GM12878 (cell line): ENCODE data around the gene PHLDB3. TPM values are rescaled to one million over a fixed set of nuclear protein-coding genes. Genes with fewer than 3 reads are reported as not detected.
"Not testable (repeated sequence)": the region's sequence is repeated elsewhere in the genome, so short reads cannot be mapped to it uniquely, and the experiment has no call there.

Source experiments
- ATAC-seq: fragments of 200-7000 bp; cut with Tn5 transposase; 3 replicates; pipeline ENCODE4 v1.9.1; 2020; ENCODE audit warnings: mild to moderate bottlenecking, moderate library complexity
- BruUV-seq: library from RNA; stranded (reverse); fragments of 400-500 nt; replicated peaks from 2 replicates; lab custom pipeline; 2021; lab: Mats Ljungman, UMichigan
- CTCF ChIA-PET: fragments of 300-600 bp; sonication (Branson Sonifier 250); formaldehyde crosslinking; extraction: SDS; loops from one replicate; lab custom pipeline; 2021; ENCODE audit warnings: inconsistent platforms; lab: Yijun Ruan, JAX
- POLR2A ChIA-PET: fragments of 350-600 bp; formaldehyde crosslinking; extraction: SDS; loops from one replicate; lab custom pipeline; 2021; ENCODE audit warnings: inconsistent platforms; lab: Charles Lee
- RAD21 ChIA-PET: fragments of 300-600 bp; sonication (Branson Sonifier 250); formaldehyde crosslinking; loops from one replicate; lab custom pipeline; 2023; ENCODE audit warnings: antibody characterized with exemption; ENCODE audit not compliant: unreplicated experiment; lab: Charles Lee
- SMC1A ChIA-PET: fragments of 300-600 bp; sonication (Branson Sonifier 250); formaldehyde crosslinking; loops from one replicate; lab custom pipeline; 2023; ENCODE audit not compliant: unreplicated experiment, uncharacterized antibody; lab: Charles Lee
- DNase-seq: peaks from one replicate; pipeline ENCODE4 v3.0.0-alpha.2; 2011; ENCODE audit warnings: low read depth, low spot score
- FAIRE-seq: peaks from 3 replicates; lab custom pipeline; 2011; peaks lifted over from hg19 to GRCh38; lab: Jason Lieb, UNC
- H2AFZ ChIP-seq: 2 replicates; pipeline ENCODE4 v1.6.0; 2011; ENCODE audit warnings: low read depth, low read length, control low read depth; ENCODE audit not compliant: control insufficient read depth
- H3K27ac ChIP-seq: 2 replicates; pipeline ENCODE4 v1.5.1; 2011; ENCODE audit warnings: control low read depth; ENCODE audit not compliant: control insufficient read depth, insufficient read depth
- H3K27me3 ChIP-seq, 2 experiments: replicated peaks in 1 of 2; 2 replicates each; pipeline versions ENCODE4 v1.6.0 to v1.6.1; 2011; ENCODE audit warnings: low read length in 1 of 2; ENCODE audit not compliant: control insufficient read depth in 2 of 2, insufficient read depth in 2 of 2
- H3K36me3 ChIP-seq, 2 experiments: 2 replicates each; pipeline ENCODE4 v1.5.1; 2011; ENCODE audit warnings: low read length in 1 of 2; ENCODE audit not compliant: control insufficient read depth in 2 of 2, insufficient read depth in 2 of 2
- H3K4me1 ChIP-seq: 2 replicates; pipeline ENCODE4 v1.6.1; 2011; ENCODE audit warnings: mild to moderate bottlenecking, low read length, moderate library complexity, mixed read lengths; ENCODE audit not compliant: control insufficient read depth, insufficient read depth
- H3K4me2 ChIP-seq: 2 replicates; pipeline ENCODE4 v1.6.0; 2011; ENCODE audit warnings: control low read depth; ENCODE audit not compliant: control insufficient read depth, insufficient read depth
- H3K4me3 ChIP-seq: fragments of 200-600 bp; sonication (generic); 2 replicates; pipeline ENCODE4 v1.5.1; 2016
- H3K79me2 ChIP-seq: 2 replicates; pipeline ENCODE4 v1.6.0; 2011; ENCODE audit warnings: low read length; ENCODE audit not compliant: control insufficient read depth, insufficient read depth
- H3K9ac ChIP-seq: 2 replicates; pipeline ENCODE4 v1.8.0; 2011; ENCODE audit warnings: low read length, control low read depth, mixed read lengths; ENCODE audit not compliant: control insufficient read depth, insufficient read depth
- H3K9me3 ChIP-seq: replicated peaks from 3 replicates; pipeline ENCODE4 v1.5.1; 2011; ENCODE audit warnings: mild to moderate bottlenecking, low read length; ENCODE audit not compliant: control insufficient read depth, insufficient read depth
- H4K20me1 ChIP-seq: 2 replicates; pipeline ENCODE4 v1.6.0; 2011; ENCODE audit not compliant: control insufficient read depth, insufficient read depth
- BRCA1 ChIP-seq: IDR thresholded peaks from 2 replicates; pipeline ENCODE4 v1.6.1; 2011; ENCODE audit warnings: low read depth, low read length, improper control_type of control experiment
- CHD4 ChIP-seq: fragments of 200-600 bp; sonication (generic); IDR thresholded peaks from 2 replicates; pipeline ENCODE4 v1.6.1; 2016; ENCODE audit warnings: mild to moderate bottlenecking
- NBN ChIP-seq: fragments of 450-650 bp; IDR thresholded peaks from 2 replicates; pipeline ENCODE4 v1.6.1; 2016
- NFYA ChIP-seq: IDR thresholded peaks from 2 replicates; pipeline ENCODE4 v1.6.1; 2011; ENCODE audit warnings: low read depth, mild to moderate bottlenecking, low read length, improper control_type of control experiment, borderline replicate concordance
- SREBF2 ChIP-seq: IDR thresholded peaks from 2 replicates; pipeline ENCODE4 v1.6.1; 2012; ENCODE audit warnings: mild to moderate bottlenecking, low read length
- WGBS: methylation state at CpG from one replicate; pipeline ENCODE4 v1.1.6; 2016; ENCODE audit warnings: low lambda C conversion rate; ENCODE audit not compliant: insufficient replicate concordance, insufficient coverage; ENCODE audit errors: missing lambda C conversion rate; 5-methylcytosine and 5-hydroxymethylcytosine counted together
- in situ Hi-C: fragments of 300-500 bp; cut with MboI; formaldehyde crosslinking; loops from 9 replicates; pipeline ENCODE4 v1.14.3; 2018; ENCODE audit warnings: mixed read lengths
- intact Hi-C: fragments of 100-400 bp; cut with micrococcal nuclease; formaldehyde crosslinking; loops from one replicate; pipeline ENCODE4 v1.14.2; 2022; ENCODE audit not compliant: unreplicated experiment
- polyA plus RNA-seq, 11 experiments: library from polyadenylated mRNA; depleted of rRNA in 4 of 11; unstranded in 6 of 11; stranded (reverse) in 5 of 11; fragments of >200 nt; fragmentation: Nextera tagmentation in 4 of 11; fragmentation: Illumina TruSeq in 1 of 11; extraction: Ambion mirVana in 4 of 11; extraction: Trizol in 1 of 11; gene quantifications; 1 replicate in 1 of 11; 2 replicates in 10 of 11; pipeline versions ENCODE4 v1.2.1 to v1.2.3, GENCODE V29; 2011 to 2016; ENCODE audit warnings: inconsistent platforms in 2 of 11, missing spikeins in 2 of 11, low read depth in 1 of 11
- total RNA-seq, 4 experiments: library from RNA; depleted of rRNA in 3 of 4; stranded (reverse); fragments of >200 nt in 3 of 4; fragmentation: Illumina TruSeq in 1 of 4; extraction: Trizol in 1 of 4; gene quantifications; 2 replicates each; pipeline versions ENCODE4 v1.2.1 to v1.2.3, GENCODE V29; 2013 to 2021

Gene PHLDB3
- total and polyA plus RNA-seq, 10 of the 15 experiments (the other 5 are each of a cell fraction or from before 2014, with no cell fraction given): 0.13 to 13.0 (median 5.5) TPM

DNA sequence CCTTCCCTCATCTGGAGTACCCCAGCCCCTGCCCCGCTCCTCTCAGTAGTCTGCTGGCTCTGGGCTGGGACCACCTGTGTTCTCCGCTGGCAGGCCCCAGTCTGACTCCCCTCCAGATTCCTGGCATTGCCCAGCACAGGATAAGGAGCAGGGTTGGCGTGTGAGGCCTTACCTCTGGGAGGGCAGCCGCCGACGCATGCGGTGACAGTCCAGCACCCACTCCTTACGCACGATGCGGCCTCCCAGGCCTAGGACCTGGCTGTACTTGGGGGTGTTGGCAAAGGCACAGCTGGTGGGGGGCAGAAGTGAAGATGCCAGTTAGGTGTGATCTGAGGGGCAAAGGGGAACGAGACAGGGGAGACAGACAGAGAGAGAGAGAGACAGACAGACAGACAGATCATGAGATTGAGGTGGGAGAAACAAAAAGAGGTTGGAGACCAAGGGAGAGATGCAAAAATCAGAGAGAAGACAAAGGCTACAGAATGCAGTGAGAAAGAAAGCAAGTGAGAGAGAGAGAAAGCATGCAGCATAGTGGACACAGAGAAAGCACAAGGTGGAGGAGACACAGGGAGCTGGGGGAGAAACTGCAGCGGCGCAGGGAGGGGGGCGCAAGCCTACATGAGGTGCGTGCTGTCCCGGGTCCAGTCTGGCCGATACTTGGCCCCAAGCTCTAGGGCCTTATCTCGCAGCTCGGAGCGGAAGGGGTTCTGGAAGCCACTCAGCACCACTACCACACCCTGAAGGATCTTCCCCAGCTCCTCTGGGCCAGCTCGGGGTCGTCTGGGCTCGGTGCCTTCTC, 47.1 kb upstream of the PHLDB3 start:
- Histone ChIP-seq H3K4me1 (no peaks in the 10 kb centered on the region), H3K27me3 (no peaks in the 10 kb centered on the region), H3K4me2 (no peak overlapping the region), H3K27ac (no peak overlapping the region), H4K20me1 (no peaks in the 10 kb centered on the region), H3K79me2 (no peaks in the 10 kb centered on the region), H3K9ac (no peak overlapping the region), H3K4me3 (no peak overlapping the region), H2AFZ (no peak overlapping the region), H3K9me3 (no peaks in the 10 kb centered on the region), H3K36me3 (peaks cover 11 to 13% of the 10 kb centered on the region in 2 experiments; a peak in 3 of 4 replicates)
- DNase-seq (no peak), FAIRE-seq (no peak), ATAC-seq (no peak)
- no TSS peak for BruUV-seq
- RAD21 ChIA-PET: no interaction called here
- POLR2A ChIA-PET: no interaction called here
- in situ Hi-C loops: no loop called here
- intact Hi-C loops: no loop called here
- TF ChIP-seq SREBF2 (no peak), NFYA (no peak), NBN (no peak)
- SMC1A ChIA-PET: no interaction called here
- 96% methylated on average over 23 of the region's 23 CpGs for WGBS
- CTCF ChIA-PET: interaction anchor here (6.7 to 10.1 kb wide), 2 partner anchors 20 to 44 kb away, joined by 99 to 169 read pairs; partner anchors contain the start of genes IRGQ, PINLYP, XRCC1 and ZNF576

DNA sequence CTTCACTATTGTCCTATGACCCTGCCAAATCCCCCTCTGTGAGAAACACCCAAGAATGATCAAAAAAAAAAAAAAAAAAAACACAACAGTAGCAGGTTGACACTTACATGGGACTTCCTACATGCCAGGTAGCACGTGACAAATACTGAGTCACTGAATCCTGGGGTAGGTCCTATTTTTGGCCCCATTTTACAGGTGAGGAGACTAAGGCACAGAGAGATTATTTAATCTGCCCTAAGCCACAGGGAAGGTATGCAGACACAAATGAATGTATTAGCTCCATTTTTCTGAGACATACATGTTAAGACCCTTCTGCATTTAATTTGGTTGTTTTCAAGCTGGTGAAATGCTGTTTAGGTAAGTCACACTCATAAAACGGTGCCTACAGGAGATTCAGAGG, 44.2 kb upstream of the PHLDB3 start:
- DNase-seq (no peak), FAIRE-seq (no peak), ATAC-seq (no peak)
- ChIA-PET RAD21 (no interaction called here), CTCF (interaction anchor here (0.6 to 1.5 kb wide), 4 partner anchors 11 to 261 kb away, joined by 3 to 4 read pairs (median 3); no protein-coding TSS in a partner anchor), POLR2A (no interaction called here), SMC1A (no interaction called here)
- BruUV-seq: no TSS peak
- H3K36me3 ChIP-seq: peaks cover 8 to 17% of the 10 kb centered on the region in 2 experiments; a peak in 3 of 4 replicates
- H3K27me3 ChIP-seq: no peaks in the 10 kb centered on the region
- no peak overlapping the region for H3K4me3 ChIP-seq
- no peak overlapping the region for H3K27ac ChIP-seq
- no peaks in the 10 kb centered on the region for H4K20me1 ChIP-seq
- WGBS: 54% methylated on average over 2 of the region's 2 CpGs
- H3K9ac ChIP-seq: no peak overlapping the region
- in situ Hi-C loops: no loop called here
- H3K4me1 ChIP-seq: no peaks in the 10 kb centered on the region
- intact Hi-C loops: no loop called here
- H3K79me2 ChIP-seq: no peaks in the 10 kb centered on the region
- no peak overlapping the region for H3K4me2 ChIP-seq
- H3K9me3 ChIP-seq: no peaks in the 10 kb centered on the region
- TF ChIP-seq CHD4 (no peak), BRCA1 (no peak)
- H2AFZ ChIP-seq: no peak overlapping the region

DNA sequence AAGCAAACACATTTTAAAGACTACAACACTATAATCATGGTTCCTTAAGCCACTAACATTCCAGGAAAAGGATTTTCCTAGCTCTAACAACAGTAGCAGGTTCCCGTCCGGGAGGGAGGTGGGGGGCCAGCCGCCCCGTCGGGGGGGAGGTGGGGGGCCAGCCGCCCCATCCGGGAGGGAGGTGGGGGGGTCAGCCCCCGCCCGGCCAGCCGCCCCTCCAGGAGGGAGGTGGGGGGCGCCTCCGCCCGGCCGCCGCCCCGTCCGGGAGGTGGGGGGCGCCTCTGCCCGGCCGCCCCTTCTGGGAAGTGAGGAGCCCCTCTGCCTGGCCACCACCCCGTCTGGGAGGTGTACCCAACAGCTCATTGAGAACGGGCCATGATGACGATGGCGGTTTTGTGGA, 43.4 kb upstream of the PHLDB3 start:
- CTCF ChIA-PET, H3K4me2 ChIP-seq, H3K4me1 ChIP-seq, DNase-seq, in situ Hi-C loops, BruUV-seq, H3K4me3 ChIP-seq, H2AFZ ChIP-seq, H4K20me1 ChIP-seq, ATAC-seq, H3K27ac ChIP-seq, RAD21 ChIA-PET, H3K79me2 ChIP-seq, H3K9me3 ChIP-seq, H3K9ac ChIP-seq, FAIRE-seq, intact Hi-C loops, H3K27me3 ChIP-seq, SMC1A ChIA-PET: not testable (repeated sequence)
- H3K36me3 ChIP-seq: peaks cover 12 to 17% of the 10 kb centered on the region in 2 experiments
- POLR2A ChIA-PET: interaction anchor here (0.6 kb wide), 1 partner anchor 115 kb away, joined by 3 read pairs; no protein-coding TSS in a partner anchor
- WGBS: no CpG with 5 or more reads among the region's 24 CpGs
